T-helper 1 cell (primary cell): ENCODE measurements around the gene C22orf39.

Experiments used
- DNase-seq, 5 donors: peaks; one replicate each; pipeline ENCODE4 v3.0.0-alpha.2; 2012 to 2020

The C22orf39 gene

DNA sequence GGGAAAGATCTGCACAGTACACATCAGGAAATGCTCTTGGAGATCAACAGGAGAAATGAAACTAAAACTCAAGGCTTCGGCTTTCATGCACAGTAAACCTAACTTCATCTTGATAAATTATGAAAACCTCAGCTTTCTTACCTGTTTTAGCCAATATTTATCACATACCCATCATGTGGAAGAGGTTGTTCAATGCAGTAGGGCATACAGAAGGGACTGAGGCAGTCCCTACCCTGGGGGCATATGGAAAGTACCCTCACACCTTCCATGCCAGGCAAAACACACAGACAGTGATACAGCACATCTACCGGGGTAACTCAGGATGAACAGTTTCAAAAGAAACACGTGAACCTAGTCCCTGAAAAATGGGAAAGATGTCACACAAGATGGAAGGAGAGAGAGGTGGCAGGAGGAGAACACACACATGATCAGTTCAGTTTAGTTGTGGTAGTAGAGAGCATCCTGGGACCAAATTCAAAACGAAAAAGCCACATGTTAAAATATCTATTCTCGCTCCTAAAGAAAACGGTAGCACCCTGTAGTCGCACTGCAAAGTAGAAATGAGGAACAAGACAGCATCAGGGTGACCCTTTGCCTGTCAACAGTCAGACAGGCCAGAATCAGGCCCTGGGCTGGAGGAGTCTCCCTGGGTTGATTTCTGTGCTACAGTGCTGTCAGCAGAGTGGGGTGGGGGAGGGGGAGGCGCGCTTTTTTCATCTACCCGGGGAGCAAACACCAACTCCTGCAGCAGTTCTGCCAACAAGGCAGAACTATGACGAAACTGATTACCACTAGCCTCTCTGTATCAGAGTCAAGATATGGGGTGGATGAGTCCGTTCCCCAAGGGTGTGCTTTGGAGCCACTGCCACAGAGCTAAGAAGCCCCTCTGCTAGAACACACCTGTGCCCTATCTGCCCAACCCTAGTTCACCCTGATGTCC, 17.3 kb downstream of the C22orf39 start:
- DNase-seq: peak in 3 of 5 donors; percentile 37 to 68 (median 38)

DNA sequence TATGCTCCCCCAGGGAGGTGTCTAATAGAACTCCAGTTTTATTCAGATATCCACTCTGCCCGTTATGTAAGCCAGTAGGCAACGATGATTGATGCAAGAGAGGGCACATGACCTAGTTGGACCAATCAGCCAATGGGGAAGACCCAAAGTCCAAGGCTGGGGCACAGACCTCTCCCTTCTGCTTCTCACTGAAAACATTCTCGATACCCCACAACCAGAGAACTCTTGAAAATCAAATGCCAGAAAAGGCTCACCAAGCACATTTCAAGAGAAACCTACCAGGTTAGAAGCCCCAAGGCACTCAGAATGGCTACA, 23.4 kb downstream of the C22orf39 start:
- DNase-seq: no peak

DNA sequence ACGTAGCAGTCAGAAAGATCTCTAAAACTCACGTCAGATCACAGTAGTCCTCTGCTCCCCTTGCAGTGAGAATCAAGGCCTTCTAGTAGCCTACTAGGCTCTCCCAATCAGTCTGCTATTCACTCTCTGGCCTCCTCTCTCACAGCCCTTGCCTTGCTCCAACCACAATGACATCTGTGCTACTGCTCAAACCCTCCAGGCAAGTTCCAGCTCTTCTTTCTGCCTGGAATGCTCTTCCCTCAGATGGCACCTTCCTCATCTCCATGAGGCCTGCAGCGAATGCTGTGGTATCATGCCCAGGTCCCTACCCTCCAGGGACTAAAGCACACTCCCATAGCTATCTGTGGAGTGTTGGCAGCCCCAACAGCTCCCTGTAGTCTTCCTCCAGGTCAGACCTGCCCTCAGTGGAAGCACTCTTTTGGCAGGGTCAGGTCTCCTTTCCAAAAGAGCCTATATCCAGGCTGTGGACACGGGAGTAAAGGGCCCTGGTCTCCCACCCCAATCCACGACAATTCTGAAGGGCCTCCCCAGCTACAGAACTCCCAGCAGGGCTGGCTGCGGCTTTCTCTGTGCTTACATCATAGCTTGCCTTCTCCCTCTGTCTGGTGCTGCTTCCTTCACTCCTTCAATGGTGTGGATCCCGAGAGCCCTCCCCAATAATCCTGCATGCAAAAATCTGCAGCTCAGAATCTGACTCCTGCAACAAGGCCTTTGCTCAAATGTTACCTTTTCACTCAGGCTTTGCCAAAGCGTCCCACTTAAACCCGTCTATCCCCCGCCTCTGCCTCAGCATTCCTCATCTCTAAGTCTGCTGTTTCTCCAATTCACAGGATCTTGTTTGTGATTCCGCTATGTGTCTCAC, 24.8 kb downstream of the C22orf39 start:
- DNase-seq: no peak

DNA sequence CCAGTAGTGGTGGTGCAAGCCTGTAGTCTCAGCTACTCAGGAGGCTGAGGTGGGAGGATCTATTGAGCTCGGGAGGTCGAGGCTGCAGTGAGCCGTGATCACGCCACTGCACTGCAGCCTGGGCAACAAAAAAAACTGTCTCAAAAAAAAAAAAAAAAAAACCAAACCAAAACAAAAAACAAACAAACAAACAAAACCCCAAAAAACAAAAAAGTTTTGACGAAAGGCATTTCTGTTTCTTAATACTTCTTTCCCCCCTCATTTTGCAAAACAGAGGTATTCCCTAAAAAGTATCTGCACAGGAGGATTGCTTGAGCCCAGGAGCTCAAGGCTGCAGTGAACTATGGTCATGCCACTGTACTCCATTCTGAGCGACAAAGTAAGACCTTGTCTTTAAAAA, 27.2 kb downstream of the C22orf39 start:
- DNase-seq: no peak

DNA sequence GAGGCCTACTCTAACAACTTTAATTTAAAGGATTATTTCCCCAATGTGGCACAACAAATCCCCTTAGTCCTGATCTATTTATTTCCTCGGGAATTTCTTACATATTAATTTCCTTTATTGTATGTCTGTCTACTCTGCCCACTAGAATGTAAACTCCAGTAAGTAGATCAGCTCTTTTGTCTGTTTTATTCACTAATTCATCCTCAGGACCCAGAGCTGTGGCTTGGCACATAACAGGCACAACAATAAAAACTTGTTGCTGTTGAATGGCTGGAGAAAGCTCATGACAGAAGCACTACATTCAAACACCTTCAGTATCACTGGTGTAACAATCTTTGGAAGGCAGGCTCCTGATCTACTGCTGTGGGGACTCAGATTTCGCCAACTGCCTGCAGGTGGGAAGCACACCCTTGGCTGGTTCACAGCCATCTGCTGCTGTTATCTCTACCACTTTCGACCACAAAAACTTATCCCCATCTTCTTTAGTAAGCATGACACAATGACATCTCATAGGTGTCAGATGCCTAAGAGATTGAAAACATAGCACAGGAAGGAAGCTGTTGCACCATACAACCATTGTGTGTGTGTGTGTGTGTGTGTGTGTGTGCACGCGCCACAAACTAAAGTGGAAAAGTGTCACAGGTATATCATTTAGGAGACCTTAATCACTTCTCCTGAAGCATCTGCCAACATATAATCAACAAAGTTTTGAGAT, 27.9 kb downstream of the C22orf39 start:
- DNase-seq: peak in 3 of 5 donors; percentile 25 to 87 (median 28)

DNA sequence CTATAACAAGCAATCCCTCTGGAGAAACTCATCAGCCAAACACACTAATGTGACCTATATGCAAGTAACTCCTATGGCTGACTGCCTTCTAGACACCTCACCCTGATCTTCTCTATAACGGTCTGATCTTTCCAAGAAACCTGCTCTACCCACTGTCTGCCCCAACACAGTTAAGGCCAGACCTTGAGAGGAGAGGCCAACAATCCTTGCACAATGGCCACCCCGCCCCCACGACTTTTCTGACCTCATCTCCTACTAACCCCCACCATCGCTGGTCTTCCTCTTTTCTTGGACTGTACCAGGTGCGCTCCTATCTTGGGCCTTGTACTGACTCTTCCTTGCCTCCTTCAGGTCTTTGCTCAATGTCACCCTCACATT, 28.4 kb downstream of the C22orf39 start:
- DNase-seq: no peak

DNA sequence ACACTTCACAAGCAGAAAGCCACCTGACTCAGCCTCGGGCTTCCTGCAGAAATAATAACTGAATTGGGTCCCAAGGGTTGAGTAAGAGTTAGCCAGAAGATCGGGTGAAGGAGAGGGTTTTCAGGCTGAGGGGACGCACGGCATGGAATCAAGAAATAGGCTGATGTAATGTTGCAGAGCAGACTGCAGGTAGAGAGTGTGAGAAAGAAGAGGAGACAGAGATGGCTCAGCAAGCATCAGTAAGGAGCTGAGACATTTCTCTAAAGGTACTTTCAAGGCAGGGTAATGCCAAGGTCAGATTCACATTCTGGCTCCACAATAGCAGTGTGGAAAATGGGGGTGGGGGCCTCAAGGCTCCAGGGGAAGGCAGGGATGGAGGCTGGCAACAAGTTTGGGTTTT, 34.6 kb downstream of the C22orf39 start:
- no peak for DNase-seq

DNA sequence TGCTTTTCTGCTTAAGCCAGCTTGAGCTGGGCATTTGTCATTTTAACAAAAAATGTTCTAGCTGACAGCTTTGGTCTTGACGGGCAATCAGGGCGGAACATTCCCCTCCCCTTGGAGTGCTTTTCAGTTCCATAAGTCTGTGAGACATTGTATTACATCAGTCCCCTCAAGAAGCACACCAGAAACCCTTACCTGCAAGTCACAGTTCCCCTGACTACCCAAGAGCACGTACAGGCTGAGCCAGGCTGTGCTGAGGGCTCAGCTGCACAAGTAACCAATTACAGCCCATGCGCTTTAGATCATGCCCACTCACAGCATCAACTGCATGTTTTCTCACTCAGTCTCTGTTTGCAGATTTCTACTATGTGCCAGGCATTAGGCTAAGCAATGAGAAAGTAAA, 35.0 kb downstream of the C22orf39 start:
- no peak for DNase-seq

DNA sequence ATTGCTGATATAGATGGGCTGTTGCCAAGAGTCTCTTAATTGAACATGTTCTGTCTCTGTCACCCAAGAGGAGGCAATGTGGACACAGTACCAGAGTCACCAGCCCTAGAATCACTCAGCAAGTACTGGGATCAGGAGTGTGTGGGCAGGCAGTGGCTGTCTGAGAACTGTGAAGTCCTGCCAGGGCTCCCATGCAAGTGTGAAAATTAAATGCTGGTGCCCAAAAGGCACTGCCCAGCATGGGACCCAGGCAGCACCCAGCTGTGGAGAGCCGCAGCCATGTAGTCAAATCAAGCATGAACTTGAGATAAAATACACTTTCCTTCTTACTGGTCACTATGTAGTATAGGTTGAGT, 35.8 kb downstream of the C22orf39 start:
- DNase-seq: no peak

DNA sequence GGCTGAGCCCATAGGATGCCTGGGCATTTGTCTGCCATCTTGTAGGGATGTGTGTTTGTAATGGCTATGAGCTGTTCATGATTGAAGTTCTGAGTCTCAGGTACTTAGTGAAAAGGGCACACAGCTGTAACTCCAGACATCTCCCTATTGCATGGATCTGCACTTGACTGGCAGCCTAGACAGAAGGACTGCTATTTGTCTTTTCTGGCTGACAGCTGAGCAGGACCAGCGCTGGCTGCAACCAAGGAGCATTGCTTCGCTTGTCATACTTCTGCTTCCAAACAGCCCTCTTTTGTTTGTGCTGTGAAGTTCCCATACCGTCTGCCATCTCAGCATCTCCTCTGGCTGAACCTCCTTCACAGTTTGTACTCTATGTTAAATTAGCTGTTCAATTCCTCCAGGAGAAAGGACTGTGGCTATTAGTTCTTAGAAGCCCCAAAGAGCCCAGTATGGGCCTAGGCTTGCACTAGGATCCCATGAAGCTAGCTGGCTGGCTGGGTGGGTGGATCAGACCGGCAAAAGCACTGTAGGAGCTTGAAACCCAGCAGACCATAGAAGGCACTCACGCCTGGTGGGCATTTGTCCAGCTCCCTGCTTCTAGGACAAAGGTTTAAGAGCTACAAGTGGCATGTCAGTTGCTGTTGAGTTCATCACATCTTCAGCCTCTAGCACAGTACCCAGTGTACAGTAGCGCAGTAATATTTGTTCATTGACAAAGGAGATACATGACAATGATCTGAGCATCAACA, 36.4 kb downstream of the C22orf39 start:
- no peak for DNase-seq

DNA sequence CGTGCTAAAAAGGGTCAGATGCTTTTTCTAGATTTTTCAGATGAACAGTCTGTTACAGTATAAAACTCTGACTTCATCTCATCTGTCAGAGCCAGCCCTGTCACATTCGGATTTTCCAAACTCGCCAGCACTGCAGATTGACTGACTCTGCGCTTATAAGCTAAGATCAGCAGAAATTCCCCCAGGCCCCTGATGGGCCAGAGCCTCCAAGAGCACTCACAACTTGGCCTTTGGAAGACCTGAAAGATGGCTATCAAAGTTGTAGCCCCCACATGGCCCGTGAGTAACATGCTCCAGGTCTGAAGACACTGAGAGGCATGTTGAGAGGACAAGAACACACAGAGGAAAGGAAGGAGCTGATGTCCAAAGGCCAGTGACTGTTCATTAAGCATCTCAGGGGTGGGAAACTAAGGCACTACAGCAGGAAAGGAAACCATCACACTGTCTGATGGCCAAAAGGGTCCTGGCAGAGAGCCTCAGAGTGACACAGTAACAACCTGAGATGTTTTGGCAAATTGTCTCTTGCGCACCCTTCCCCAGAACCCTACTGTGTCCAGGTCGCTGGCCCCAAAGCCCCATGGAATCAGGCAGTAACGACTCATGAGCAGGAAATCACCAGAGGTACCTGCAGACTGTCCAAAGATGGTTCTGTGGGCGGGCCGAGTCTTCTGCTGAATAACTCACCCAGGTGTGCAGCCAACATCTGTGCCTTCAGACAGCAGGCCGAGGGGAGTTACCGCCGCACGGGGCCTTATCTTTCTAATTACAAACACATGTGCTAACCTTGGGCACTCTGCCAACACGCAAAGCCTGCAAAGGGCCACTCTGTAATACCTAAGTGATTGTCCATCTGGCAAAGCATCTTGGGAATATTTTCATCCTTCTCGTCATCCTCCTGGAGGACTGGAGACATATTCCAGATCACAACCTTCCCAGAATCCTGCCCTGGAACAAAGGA, 39.6 kb downstream of the C22orf39 start:
- no peak for DNase-seq

DNA sequence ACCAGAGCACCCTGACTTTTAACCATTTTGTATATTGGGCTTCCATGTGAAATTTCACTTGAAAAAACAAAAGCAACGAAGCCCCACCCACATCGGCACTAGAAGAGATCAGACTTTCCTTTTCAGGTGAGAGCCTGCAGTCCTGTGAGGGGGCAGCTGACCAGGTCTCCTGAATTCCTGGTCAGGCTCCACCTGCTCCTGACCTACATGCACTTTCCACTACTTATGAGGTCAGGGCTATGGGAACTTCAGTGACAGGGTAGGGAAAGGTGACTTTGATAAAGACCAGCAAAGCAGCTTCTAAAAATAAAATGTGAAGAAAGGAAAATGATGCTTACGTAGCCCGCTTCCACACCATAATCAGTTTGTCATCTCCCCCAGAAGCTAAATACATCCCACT, 40.7 kb downstream of the C22orf39 start:
- no peak for DNase-seq

DNA sequence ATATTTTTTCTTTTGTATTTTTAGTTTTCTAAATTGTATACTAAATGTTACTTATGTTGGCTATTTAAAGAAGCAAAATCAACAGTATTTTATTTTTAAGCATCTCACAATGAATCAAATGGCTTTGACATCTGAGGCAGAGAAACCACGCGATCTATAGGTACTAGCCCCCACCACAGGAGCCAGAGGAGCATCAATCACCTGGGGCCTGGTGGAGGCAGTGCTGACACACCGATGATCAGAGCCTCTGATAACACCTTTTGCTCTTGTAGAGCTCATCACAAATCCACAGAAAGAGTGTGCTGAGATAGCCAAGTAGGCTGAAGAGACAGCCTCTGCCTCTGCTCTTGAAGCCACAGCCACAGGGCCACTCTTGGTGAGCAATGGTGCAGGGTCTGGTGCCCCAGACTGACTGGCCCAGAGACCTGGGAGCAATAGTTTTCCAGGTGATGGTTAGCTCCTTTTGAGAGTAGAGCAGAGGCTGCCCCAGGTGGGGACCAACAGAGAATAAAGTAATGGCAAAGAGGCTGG, 41.2 kb downstream of the C22orf39 start:
- no peak for DNase-seq

DNA sequence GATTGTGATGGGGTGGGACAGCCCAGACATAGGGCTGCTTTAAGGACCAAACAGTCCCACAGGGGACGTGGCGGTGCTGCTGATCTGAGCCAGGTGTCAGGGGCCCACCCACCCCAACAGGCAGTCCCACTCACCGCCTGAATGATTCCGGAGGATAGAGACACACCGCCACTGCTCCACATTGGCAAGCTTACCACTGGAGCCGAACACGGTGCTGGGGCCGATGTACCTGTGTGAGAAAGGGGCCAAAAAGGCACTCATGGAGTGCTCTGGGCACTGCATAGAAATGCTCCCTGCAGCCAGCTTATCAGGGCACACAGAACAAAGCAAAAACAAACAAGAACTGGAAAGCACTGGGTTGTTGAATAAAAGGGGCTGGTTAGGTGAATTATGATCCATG, 41.9 kb downstream of the C22orf39 start:
- DNase-seq: no peak

DNA sequence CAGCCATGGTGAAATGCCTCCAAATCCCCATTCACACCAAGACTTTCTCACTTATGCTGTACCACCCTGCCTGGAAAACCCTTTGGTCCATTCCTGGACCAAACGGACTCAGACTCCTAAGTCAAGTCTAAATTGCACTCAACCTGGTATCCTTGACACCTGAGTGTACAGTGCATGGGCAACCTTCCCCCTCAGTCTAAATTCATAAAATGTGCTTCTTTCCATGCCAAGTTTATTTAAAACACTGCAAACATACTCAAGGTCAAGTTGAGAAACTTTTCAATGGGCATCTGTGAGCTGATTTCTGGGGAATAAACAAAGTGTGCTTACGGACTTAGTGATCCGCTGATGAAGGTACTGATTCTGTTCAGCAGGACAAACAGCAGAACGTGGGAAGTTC, 42.4 kb downstream of the C22orf39 start:
- no peak for DNase-seq

DNA sequence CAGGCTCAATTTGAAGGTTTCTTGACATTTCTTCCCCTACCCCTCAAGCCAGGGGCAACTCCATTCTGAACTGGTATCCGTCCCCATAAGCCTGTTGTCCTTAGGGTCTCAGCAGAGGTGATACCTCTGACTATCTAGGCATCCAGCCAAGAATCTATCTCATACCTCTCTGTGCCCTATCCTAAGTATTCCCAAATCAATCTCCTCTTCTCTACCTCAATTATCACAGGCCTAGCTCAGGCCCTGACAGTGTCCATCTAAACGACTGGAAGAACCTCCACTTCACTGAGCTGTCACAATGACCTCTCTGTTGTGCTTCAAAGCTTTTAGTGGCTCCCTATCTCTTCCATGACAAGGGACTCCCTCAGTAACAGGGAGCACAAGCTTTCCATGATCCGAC, 42.8 kb downstream of the C22orf39 start:
- DNase-seq: no peak

DNA sequence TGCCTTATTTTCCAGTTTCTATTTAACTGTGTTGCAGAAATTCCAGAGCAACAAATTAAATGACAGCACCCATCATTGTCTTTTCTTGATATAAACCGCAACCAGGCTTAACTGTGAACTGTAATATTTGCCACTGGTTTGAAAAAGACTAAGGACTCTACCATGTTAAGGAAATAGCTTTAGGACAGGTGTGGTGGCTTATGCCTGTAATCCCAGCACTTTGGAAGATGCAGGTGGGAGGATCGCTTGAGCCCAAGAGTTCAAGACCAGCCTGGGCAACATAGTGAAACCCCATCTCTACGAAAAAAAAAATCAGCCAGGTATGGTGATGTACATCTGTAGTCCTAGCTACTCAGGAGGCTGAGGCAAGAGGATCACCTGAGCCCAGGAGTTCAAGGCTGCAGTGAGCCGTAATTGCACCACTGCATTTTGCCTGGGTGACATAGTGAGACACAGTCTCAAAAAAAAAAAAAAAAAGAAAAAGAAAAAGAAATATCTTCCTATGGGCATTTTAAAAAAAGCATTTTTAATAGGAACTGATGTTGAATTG, 44.8 kb downstream of the C22orf39 start:
- DNase-seq: no peak

DNA sequence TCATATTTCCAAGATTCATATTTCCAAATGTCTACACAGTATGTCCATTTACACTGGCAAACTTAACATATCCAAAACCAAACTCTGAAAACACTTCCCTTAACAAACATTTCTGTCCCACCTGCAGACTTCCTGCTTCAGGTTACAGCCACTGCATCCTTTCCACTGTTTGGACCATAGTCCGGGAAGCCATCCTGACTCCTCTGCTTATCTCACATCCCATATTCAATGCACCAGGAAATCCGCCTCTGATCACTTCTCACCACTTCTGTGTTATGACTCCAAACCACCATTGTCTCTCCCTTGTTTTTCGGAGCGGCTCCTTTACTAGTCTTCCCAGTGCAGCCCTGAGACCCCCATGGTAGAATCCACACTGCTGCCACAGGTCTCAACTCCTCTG, 46.0 kb downstream of the C22orf39 start:
- DNase-seq: no peak

DNA sequence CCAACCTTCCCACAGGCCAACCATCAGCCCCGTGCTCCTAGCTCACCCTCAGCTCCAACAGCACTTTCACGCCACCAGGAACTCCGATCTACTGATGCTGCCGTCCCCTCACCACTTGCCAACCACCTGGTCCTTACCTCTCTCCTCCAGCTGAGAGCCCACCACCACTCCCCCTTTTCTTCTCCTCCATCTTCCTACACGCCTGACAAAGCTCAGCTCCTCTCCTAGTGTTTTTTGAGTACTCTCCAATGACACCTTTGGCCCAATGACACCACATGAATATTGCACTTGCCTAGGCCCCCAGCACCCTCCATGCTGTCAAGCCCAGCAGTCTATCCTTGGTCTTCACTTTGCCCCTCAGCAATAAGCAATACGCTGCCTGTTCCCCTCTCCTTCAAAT, 46.6 kb downstream of the C22orf39 start:
- no peak for DNase-seq

DNA sequence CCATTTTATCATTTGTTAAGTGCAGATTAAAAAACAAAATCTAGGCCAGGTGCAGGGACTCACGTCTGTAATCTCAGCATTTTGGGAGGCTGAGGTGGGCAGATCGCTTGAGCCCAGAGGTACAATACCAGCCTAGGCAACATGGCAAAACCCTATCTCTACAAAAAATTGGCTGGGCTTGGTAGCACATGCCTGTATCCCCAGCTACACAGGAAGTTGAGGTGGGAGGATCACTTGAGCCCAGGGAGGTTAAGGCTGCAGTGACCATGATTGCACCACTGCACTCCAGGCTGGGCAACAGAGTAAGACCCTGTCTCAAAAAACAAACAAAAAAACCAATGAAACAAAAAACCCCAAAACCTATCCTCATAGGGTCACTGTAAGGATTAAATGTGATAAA, 48.9 kb downstream of the C22orf39 start:
- DNase-seq: no peak

DNA sequence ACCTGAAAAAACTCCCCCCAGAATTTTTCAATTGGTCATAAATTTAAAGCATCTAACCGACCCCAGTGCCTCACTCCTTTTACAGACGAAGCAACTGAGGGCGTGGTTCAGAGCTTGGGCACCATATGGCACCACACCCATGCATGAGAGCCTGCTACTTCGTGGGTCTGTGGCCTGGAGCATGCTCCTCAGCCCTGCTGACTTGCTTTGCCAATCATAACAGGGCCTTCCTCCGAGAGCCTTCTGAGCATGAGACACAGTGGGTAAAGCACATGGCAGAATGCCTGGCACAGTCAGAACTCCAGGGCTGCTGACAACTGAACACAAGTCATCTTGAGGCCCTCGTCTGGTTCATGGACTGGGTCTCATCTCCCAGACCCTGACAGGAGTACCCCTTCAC, 49.3 kb downstream of the C22orf39 start:
- DNase-seq: no peak
